ENCODE results near the gene OTOP3. TPM values are rescaled to one million over a fixed set of nuclear protein-coding genes. Genes with fewer than 3 reads are reported as not detected.

The OTOP3 gene
- total RNA-seq, 1 donor from 2014 or later: not detected

DNA sequence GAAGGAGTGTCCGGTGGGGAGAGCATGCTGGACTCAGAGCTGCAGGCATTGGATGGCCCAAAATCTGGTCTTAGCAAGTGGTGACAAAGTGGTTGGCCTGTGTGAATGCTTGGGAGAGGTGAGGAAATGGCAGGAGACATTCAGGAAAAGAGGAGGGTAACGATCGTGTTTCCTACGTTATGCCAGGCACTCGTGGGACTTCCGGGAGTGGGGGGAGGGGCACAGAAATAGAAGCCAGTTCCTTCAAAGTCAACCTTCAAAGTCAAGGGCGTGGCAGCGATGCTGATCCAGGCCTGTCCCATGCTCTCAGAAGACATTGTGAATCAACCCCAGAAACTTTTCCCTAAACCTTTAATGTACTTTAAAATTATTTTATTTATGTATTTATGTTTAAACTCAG, 3.8 kb downstream of the OTOP3 start:
- no peak for DNase-seq (ENCODE audit: low read depth)
- H3K4me3 ChIP-seq (ENCODE audit: low read depth, low read length): no peak overlapping the region
- no peaks in the 10 kb centered on the region for H3K36me3 ChIP-seq (ENCODE audit: control insufficient read depth, insufficient read depth, low read length)
- TF ChIP-seq, protein P1, sequence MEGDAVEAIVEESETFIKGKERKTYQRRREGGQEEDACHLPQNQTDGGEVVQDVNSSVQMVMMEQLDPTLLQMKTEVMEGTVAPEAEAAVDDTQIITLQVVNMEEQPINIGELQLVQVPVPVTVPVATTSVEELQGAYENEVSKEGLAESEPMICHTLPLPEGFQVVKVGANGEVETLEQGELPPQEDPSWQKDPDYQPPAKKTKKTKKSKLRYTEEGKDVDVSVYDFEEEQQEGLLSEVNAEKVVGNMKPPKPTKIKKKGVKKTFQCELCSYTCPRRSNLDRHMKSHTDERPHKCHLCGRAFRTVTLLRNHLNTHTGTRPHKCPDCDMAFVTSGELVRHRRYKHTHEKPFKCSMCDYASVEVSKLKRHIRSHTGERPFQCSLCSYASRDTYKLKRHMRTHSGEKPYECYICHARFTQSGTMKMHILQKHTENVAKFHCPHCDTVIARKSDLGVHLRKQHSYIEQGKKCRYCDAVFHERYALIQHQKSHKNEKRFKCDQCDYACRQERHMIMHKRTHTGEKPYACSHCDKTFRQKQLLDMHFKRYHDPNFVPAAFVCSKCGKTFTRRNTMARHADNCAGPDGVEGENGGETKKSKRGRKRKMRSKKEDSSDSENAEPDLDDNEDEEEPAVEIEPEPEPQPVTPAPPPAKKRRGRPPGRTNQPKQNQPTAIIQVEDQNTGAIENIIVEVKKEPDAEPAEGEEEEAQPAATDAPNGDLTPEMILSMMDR (IDR thresholded peaks at IDR 0.05; ENCODE audit: insufficient read depth, low read length, poor library complexity, severe bottlenecking): no peak
- H3K27me3 ChIP-seq (ENCODE audit: control insufficient read depth, insufficient read depth, low read length): peaks cover 68% of the 10 kb centered on the region

DNA sequence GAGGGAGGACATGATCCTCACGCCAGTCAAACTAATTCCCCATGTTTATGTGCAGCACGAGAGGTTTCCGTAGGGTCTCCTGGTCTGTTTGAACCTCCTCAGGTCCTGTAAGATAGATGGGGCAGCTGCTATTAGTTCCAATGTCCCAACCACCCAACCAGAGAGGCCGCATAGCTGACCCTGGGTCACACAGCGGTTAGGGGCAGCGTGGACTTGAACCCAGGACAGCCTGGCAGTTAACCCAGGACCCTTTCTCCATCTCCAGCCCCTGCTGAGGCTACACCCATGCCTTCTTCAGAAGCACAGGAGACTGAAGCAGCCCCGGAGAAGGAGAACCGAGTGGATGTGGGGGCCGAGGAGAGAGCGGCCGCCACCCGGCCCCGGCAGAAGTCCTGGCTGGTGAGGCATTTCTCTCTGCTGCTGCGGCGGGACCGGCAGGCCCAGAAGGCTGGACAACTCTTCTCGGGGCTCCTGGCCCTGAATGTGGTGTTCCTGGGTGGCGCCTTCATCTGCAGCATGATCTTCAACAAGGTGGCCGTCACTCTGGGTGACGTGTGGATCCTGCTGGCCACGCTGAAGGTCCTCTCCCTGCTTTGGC, 5.5 kb downstream of the OTOP3 start:
- no peak for DNase-seq (ENCODE audit: low read depth)
- peaks cover 54% of the 10 kb centered on the region for H3K27me3 ChIP-seq (ENCODE audit: control insufficient read depth, insufficient read depth, low read length)
- no peaks in the 10 kb centered on the region for H3K36me3 ChIP-seq (ENCODE audit: control insufficient read depth, insufficient read depth, low read length)
- TF ChIP-seq, protein P1 (IDR thresholded peaks at IDR 0.05; ENCODE audit: insufficient read depth, low read length, poor library complexity, severe bottlenecking): no peak
- no peak overlapping the region for H3K4me3 ChIP-seq (ENCODE audit: low read depth, low read length)

DNA sequence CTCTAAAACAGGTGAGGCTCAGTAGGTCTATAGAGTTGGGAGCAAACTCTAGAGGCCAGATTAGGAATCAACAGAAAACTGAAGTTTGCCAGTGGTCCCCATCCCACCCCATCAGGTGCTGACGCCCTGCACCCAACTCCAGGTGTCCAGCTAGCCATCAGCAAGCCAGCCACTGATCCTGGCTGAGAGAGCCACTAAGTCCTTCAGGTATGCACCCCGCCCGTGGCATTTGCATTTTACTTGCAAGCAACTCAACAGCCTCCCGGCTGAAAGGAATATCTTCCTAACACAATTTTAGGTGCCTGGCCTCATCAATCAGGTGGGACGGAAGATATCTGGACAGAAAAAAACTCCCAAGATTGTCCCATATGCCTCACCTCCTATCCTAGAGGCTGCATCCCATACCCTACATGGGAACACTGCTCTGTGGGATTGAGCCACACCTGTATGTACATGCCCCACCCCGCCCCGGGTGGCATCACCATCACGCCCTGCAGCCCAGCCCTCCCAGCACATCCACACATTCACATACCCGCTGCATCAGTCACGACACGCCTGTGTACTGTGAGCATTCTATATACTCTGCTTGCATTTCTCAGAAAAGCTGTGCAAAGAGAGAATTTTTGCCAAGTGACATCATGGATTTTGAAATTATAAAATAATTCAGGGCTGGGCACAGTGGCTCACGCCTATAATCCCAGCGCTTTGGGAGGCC, 8.3 kb downstream of the OTOP3 start:
- DNase-seq (ENCODE audit: low read depth): no peak
- no peak overlapping the region for H3K4me3 ChIP-seq (ENCODE audit: low read depth, low read length)

DNA sequence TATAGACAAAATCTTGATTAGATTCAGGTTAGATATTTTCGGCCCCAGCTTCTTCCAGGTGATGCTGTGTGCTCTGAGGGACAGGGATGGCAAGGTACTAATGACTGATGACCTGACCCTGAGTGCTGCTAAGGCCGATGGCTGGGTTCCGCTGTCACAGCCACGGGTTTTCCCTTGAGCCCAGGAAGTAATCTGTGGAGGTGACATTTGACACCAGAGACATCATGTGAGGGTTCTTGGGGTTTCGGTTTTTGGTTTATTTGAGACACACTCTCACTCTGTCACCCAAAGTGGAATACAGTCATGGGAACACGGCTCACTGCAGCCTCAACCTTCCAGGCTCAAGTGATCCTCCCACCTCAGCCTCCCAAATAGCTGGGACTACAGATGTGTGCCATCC, 9.8 kb downstream of the OTOP3 start:
- H3K36me3 ChIP-seq (ENCODE audit: control insufficient read depth, insufficient read depth, low read length): no peaks in the 10 kb centered on the region
- H3K27me3 ChIP-seq (ENCODE audit: control insufficient read depth, insufficient read depth, low read length): peaks cover 42% of the 10 kb centered on the region
- H3K4me3 ChIP-seq (ENCODE audit: low read depth, low read length): no peak overlapping the region
- TF ChIP-seq, protein P1 (IDR thresholded peaks at IDR 0.05; ENCODE audit: insufficient read depth, low read length, poor library complexity, severe bottlenecking): no peak
- no peak for DNase-seq (ENCODE audit: low read depth)

More for the DNA sequence above, 8.3 kb downstream of the OTOP3 start:
- TF ChIP-seq, protein P1 (IDR thresholded peaks at IDR 0.05; ENCODE audit: insufficient read depth, low read length, poor library complexity, severe bottlenecking): no peak
- Histone ChIP-seq H3K36me3 (ENCODE audit: control insufficient read depth, insufficient read depth, low read length) (no peaks in the 10 kb centered on the region), H3K27me3 (ENCODE audit: control insufficient read depth, insufficient read depth, low read length) (peaks cover 39% of the 10 kb centered on the region)

DNA sequence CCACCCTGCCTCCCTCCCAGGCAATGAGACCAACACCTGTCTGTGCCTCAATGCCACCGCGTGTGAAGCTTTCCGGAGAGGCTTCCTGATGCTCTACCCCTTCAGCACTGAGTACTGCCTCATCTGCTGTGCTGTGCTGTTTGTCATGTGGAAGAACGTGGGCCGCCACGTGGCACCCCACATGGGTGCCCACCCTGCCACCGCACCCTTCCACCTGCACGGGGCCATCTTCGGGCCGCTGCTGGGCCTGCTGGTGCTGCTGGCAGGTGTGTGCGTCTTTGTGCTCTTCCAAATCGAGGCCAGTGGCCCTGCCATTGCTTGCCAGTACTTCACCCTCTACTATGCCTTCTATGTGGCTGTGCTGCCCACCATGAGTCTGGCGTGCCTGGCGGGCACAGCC, 10.9 kb downstream of the OTOP3 start:
- no peak overlapping the region for H3K4me3 ChIP-seq (ENCODE audit: low read depth, low read length)
- no peak for DNase-seq (ENCODE audit: low read depth)
- H3K27me3 ChIP-seq (ENCODE audit: control insufficient read depth, insufficient read depth, low read length): peaks cover 36% of the 10 kb centered on the region
- no peaks in the 10 kb centered on the region for H3K36me3 ChIP-seq (ENCODE audit: control insufficient read depth, insufficient read depth, low read length)
- TF ChIP-seq, protein P1 (IDR thresholded peaks at IDR 0.05; ENCODE audit: insufficient read depth, low read length, poor library complexity, severe bottlenecking): no peak

Data from kidney epithelial cell (primary cell).